ENCODE results near the gene GLYAT. TPM values are rescaled to one million over a fixed set of nuclear protein-coding genes. Genes with fewer than 3 reads are reported as not detected.

The GLYAT gene, protein sequence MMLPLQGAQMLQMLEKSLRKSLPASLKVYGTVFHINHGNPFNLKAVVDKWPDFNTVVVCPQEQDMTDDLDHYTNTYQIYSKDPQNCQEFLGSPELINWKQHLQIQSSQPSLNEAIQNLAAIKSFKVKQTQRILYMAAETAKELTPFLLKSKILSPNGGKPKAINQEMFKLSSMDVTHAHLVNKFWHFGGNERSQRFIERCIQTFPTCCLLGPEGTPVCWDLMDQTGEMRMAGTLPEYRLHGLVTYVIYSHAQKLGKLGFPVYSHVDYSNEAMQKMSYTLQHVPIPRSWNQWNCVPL
- not detected for total RNA-seq

DNA sequence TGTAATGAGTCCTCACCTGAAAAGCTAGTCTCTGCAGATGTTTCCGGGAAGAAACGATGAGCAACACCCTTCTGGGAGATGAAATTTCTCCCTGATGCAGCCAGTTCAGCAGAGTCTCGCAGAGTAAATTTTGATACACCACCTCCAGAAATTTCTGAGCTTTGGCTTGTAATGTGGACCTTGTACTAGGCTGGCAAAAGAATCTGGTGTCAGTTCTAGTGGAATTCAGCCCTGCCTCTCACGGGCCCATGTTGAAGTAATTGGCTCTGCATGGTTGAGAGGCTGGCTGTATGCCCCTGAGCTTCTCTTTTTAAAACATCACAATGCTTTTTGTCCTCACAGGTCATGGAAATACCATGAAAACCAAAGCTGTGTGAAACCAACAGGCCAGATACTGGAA lies at the start of gene GLYAT:
TSS of gene GLYAT (minus strand) at position 125 of the 400 bp plus-strand sequence. CDS start 7,447 bp downstream, outside the sequence.
- no peak for DNase-seq

DNA sequence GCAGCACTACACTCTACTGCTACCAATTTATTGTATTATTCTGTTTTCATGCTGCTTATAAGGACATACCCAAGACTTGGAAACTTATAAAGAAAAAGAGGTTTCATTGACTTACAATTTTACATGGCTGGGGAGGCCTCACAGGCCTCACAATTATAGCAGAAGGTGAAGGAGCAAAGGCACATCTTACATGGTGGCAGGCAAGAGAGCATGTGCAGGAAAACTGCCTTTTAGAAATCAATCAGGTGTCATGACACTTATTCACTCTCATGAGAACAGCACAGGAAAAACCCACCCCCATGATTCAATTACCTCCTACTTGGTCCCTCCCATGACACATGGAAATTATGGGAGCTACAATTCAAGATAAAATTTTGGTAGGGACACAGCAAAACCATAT lies 49.6 kb upstream of the GLYAT start:
- no peak for DNase-seq

DNA sequence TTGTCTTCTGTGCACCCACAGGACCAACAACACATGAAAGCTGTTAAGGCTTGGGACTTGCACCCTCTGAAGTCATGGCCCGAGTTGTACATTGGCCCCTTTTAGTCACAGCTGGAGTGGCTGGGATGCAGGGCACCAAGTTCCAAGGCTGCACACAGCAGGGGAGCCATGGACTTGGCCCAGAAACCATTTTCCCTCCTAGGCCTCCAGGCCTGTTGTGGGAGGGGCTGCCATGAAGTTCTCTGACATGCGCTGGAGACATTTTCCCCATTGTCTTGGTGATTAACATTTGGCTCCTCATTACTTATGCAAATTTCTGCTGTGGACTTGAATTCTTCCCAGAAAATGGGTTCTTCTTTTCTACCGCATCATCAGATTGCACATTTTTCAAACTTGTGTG lies 48.8 kb upstream of the GLYAT start:
- no peak for DNase-seq

DNA sequence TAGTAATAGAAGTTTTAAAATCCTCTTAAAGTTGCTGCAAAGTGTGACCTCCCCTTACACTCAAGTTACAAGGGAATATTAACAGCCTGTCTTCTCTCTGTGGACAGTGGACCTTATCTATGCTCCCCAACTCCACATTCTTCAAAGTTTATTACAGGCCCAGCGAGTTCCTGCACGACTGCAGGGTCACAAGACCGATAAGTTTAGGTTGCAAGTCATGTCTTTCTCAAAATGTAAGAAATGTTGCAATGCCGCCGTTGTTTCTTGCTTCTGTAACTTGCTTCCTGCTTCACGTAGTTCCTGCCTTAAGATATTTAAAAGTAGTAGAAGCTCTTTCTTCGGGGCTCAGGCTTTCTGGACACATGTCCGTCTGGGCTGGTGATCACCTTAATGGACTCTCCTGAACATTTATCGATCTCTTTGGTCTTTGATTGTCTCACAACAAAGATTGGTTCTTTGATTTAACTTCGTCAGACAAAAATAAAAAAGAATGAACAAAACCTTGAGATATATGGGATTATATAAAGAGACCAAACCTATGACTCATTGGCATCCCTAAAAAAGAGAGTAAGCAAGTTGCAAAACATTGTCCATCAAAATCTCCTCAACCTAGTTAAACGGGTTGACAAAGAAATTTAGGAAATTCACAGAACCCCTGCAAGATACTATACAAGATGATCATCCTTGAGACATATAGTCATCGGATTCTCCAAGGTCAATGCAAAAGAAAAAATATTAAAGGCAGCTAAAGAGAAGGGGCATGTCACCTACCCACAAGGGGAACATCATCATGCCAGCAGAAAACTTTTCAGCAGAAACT lies 45.4 kb upstream of the GLYAT start:
- DNase-seq = no peak

DNA sequence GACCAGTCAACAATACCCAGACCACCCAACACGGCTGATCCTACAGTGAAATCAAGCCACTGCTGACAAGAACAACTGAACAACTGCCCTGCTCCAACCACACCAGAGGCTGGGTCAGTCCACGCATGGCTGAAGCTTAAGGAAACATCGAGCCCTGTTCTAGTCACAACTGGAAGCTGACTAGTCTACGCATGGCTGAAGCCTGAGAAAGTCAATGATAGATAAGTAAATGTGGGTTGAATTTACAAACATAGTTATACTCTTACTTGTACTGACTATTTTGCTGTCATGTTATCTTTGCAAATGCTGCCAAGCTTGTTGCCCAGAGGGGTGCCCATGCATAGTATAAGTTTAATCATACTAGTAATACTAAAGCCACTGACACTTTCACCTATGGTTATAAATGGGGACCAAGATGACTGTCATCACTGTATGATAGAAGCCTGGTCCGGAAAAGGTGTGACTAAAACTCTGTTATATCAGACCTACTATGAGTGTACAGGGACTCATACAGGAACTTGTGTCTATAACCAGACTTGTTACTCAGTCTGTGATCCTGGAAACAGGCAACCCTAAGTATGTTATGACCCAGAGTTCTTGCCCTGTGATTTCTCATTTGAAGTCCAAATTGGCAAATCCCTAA lies 43.4 kb upstream of the GLYAT start:
- DNase-seq = no peak

DNA sequence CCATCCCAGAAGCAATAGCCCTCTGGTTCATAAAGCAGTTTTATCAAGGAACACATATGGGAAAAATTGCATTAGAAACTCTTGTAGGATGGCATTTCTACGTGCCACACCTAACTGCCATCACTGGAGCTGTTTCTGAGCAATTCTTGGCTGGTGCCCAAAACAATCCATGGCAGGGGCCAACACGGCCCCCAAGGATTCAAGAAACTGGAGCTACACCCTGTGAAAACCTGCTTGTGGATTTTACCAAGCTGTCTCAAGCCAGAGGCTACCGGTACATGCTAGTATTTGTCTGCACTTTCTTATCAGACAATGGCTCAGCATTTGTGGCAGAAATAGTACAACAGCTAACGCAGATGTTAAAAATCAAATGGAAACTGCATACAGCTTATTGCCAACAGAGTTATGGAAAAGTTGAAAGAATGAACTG lies 42.4 kb upstream of the GLYAT start:
- DNase-seq = no peak

DNA sequence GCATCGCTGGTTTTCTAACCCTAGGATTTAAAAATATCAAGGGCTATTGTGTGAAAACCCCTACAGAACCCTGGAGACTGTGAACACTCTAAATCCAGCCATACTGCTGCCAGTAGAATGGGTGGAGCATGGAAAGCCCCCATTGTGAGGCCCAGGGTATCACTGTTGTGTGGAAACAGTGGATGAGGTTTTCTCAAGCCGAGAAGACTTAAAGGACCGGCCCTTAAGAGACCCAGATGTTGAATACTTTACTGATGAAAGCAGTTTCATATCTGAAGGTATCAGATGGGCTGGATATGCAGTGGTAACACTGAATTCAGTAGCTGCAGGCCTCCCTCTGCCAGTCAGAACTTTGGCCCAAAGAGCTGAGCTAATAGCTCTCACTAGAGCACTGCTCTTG lies 41.6 kb upstream of the GLYAT start:
- no peak for DNase-seq

DNA sequence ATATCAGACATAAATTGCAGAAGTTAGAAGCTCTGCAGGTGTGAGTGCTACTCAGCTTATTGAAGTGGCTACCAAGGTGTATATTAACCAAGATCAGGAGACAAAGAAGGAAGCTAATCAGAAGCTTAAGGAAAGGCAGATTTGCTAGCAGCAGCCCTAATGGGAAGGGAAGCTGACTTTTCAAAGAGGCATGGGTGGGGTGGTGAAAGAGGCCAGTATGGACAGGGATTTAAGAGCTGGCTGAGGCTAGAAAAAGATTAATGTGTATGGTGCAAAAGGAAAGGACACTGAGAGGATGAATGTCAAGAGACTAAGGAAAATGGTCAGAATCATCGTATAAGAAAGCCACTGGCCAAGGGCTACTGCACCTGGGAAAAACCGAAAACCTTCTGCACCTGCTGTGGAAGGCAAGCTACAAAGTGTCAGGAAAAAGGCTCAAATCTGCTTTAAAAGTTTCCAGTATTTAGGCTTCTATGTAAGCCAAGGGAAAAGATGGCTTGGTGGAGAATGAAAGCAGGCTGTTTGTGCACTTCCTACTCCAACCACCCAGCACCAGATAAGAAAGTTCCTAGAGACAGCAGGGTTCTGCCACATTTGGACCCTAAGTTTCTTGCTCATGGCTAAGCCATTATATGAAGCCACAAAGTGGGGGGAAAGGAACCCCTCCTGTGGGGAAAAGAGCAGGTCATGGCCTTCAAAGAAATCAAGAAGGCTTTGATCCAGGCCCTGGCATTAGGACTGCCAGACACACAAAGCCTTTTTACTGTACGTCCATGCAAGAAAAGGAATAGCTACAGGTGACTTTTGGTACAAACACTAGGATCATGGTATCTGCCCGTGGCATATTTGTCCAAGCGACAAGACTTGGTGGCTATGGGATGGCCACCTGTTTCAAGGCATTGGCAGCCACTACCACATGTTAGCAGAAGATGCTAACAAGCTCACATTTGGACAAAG lies 40.9 kb upstream of the GLYAT start:
- no peak for DNase-seq

DNA sequence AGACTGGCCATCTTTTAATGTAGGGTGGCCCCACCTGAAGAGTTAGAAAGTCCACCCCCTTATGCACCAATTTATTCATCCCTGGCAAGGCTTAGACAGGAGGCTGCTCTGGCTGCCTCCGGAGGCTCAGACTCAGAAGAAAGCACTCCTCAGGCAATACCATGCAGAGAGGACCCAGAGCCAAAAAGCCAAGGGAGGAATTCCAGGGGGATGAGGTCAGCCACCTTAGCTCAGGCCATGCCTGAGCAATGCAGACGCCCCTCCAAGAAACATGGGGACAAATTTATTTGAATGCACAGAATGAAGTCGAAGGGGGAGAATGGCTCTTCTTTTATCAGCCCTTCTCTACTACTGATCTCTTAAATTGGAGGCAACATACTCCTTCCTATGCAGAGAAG lies 39.7 kb upstream of the GLYAT start:
- no peak for DNase-seq

DNA sequence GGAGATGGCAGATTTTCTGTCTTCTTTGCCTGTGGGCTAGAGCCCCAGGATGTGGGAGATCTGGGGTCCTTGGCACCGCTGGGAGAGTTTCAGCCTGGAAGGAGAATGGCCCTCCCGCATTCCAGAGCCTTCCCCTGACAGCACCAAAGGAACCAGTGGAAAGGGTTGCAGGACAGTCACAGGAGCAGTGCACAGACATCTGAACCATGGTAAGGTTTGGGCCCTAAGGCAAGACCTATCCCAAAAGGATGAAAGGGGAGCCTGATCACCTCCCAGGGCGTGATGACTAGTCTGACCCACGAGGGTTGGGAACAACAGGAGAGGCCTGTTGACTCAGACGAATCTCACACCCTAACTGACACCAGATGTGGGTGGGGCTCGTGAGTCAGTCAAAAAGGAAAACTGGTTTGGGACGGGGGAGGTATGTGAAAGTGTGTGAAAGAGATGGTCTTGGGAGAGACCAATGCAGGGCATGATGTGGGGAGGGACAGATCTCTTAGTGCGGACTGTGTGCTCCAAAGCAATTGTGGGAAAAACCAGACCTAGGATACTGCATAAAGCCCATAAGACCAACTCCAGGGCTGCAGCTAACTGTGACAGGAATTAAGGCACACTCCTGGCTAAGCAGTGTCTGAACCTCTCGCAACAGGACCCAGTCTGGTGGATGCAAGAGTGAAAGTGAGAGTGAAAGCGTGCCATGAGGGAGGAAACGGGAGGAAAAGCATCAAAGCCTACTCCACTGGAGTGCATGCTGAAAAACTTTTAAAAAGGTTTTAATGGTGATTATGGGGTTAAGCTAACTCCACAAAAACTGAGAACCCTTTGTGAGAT lies 39.1 kb upstream of the GLYAT start:
- DNase-seq = no peak

DNA sequence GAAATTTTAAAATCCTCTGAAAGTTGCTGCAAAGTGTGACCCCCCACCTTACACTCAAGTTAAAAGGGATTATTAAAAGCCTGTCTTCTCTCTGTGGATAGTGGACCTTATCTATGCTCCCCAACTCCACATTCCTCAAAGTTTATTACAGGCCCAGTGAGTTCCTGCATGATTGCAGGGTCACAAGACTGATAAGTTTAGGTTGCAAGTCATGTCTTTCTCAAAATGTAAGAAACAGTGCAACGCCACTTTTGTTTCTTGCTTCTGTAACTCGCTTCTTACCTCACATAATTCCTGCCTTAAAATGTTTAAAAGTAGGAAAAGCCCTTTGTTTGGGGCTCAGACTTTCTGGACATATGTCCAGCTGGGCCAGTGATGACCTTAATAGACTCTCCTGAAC lies 38.4 kb upstream of the GLYAT start:
- no peak for DNase-seq

DNA sequence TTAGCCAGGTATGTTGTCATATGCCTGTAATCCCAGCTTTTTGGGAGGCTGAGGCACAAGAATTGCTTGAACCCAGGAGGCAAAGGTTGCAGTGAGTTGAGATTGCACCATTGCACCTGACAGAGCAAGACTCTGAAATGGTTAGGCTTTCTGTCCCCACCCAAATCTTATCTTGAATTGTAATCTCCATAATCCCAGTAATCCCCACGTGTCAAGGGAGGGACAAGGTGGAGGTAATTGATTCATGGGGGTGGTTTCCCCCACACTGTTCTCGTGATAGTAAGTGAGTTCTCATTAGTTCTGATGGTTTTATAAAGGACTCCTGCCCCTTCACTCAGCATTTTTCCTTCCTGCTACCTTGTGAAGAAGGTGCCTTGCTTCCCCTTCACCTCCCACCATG lies 37.6 kb upstream of the GLYAT start:
- DNase-seq = no peak

DNA sequence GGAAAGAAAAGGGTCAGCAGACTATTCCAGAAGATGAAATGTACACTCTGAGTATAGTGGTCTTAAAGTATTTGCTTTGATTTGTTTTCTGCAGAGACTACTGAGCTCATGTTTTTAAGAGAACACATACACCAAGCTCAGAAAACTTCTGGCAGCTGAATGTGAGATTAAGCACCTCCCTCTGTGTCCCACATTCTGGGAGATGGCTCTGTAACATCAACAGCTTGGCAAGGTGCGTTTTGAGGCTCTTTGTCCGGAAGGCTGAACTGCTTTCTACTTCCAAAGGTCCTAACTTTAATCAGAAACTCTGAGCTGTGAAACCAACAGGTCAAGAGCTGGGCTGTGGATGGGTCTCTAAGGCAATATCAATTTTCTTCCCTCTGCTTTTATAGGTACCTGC lies 36.4 kb upstream of the GLYAT start:
- DNase-seq = no peak

DNA sequence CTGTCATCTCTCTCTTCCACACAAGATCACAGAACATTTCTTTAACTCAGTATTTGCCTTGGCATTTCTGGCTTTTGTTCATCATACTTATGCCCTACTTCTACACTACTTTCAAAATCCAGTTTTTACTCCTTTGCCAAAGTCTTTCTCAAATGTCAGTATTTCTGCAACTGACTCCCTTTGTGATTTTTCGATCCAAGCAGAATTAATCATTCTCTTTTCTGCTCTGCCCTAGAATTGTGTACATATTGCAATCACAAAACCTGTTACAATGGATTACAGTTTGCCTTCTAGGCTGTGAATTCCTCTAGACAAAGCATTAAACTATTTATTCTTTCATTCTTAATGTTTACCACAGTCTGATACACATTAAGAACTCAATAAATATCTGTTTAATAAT lies 33.3 kb upstream of the GLYAT start:
- no peak for DNase-seq

DNA sequence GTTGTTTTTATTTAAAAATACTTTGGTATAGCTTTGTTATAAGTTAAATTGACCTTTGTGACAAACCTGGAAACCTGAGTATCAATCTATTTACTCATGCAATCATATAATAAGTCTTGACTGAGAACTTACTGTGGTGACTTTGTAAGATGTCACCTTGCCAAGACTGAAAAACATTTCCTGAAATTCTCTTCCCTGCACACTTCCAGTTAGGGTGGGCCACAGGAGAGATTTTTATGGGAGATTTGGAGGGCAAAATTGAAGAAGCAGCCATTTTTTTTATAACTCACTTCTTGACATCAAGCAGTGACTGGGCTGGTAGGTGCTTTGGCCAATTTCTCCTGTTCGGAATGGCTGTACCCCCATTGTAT lies 31.4 kb upstream of the GLYAT start:
- DNase-seq = no peak

DNA sequence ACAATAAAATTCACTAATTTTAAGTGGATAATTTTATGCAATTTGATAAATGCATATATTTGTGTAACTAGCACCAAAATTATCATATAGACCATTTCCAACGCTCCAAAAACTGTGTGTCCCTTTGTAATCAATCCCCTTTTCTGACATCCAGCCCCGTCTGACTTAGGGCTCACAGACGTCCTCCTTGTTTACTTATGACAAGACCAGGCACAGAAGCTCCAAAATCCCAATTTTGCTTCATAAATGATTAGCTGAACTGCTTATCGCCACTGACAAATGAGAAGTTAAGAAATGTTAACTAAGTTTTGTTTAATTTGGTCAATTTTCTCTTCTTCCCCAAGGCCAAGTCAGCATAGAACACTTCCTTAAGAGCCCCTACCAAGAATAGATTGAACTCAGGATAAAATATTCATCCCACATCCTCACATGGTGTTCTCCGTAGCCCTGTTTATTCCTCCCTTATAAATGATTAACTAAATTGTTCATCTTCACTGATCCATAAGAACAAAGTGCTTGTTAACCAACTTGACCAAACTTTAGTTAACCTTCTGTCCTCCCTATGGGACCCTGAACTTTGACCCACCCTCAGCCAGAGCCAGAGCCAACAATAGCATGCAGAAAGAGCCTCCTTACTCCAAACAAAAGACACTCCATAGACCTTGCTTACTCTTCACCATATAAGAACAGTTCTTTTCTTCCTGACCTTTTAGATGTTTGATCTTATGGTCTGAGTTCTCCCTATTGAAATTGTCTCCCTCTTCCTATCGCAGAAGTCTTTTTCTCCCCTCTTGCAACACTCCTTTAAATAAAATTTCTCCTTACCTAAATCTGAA lies 30.8 kb upstream of the GLYAT start:
- no peak for DNase-seq

DNA sequence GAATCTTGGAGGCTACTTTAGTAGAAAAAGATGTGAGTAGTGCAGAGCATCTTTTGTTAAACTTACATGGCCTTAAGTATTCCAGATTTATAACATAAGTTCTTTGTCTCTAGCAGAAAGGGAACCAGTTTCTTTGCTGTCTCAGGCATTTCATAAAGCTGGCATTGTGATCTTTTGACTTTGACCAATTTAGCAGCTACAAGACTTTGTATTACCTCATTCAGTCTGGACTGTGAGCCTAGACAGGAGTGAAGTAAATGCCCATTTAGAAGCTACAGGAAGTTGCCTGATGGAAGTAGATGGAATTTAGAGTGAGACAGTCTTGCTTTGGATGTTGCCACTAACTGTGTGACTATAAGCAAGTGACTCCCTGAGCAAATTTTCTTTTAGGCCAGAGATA lies 25.7 kb upstream of the GLYAT start:
- DNase-seq = no peak

DNA sequence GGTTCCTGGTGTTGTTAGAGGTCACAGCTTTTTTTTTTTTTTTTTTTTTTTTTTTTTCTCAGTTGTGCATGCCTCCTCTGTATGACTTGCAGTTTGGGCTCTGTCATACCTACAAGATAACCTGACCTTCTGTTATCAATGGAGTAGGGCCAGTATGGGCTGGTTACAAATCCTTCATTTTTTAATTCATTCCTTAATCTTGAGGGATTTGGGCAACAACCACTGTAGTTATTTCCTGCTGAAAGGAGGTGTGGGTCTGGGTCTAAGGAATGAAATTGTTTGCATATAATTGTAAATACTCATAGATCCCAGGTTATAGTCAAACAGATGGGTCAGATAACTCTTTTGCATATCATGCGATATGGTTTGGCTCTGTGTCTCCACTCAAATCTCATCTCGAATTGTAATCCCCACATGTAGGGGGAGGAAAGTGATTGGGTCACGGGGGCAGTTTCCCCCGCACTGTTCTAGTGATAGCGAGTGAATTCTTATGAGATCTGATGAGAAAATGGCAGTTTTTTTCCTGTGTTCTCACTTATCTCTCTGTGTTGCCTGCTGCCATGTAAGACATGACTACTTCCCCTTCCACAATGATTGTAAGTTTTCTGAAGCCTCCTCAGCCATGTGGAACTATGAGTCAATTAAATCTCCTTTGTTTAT lies 14.1 kb upstream of the GLYAT start:
- no peak for DNase-seq

DNA sequence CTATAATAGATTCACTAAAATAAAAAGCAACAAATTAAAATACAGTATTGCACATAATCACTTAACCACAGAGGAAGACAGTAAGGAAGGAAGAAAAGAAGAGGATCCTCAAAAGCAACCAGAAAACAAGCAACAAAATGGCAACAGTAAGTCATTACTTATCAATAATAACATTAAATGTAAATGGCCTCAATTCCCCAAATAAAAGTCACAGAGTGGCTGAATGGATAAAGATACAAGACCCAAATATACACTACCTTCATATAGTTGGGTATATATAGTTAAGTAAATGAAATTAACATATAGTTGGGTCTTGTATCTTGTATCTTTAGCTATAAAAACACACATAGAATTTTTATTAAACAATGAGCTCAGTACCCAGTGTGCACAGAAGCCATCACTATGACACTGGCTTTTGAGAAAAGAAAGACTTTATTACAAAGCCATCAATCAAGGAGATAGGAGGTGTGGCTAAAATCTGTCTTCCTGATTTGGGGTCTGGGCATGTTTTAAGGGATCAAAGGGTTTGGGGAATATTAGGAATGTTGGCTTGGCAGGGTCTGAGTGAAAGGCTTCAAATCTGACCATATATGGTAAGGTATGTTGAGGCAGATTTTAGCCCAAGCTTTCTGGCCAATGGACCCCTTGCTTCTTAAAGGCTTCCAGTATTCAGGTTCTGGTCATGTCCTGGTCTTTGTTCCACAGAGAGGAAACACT lies 13.4 kb upstream of the GLYAT start:
- DNase-seq = no peak

All from skin of body (tissue), 2 donors.